Kasumi-1 (cell line): ENCODE measurements around the gene POLN.

ENCODE experiments used
- DNase-seq, 2 experiments: peaks; one replicate each; lab custom pipeline; 2025; lab: John Stamatoyannopoulos, UW

Gene POLN

DNA sequence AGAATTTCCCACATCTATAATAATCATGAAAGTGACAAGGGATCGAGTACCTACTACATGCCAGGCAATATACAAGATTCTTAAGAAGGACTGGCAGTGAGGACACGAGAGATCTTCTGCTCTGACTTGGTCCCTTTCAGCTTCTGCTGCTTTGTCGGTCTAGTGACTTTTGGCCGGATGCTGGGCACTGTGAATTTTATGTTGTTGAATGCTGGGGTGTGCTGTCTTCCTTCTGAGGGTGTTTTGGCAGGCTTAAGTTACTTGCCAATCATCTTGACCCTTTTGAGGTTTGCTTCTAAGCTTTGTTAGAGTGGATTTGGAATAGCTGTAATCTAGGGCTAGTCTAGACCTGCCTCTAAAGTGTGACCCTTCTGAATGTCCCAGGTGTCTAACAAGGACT, 159.3 kb downstream of the POLN start:
- no peak for DNase-seq

DNA sequence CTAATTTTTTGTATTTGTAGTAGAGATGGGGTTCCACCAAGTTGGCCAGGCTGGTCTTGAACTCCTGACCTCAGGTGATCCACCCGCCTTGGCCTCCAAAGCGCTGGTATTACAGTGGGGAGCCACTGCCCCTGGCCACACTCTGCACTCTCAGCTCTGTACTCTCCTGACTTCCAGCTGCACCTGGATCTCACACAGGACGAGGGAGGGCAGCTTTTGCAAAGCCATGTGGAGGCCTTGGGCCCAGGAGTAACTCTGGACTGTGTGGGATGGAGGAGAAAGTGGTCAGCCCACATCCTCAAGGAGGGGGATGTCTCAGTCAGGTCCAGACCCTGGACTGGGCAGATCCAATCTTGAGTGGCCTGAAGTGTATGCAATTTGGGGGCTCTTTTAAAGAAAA, 159.8 kb downstream of the POLN start:
- DNase-seq = no peak

GRCh38 chr4:2081540-2081939, 160.4 kb downstream of the POLN start:
- DNase-seq = no peak

DNA sequence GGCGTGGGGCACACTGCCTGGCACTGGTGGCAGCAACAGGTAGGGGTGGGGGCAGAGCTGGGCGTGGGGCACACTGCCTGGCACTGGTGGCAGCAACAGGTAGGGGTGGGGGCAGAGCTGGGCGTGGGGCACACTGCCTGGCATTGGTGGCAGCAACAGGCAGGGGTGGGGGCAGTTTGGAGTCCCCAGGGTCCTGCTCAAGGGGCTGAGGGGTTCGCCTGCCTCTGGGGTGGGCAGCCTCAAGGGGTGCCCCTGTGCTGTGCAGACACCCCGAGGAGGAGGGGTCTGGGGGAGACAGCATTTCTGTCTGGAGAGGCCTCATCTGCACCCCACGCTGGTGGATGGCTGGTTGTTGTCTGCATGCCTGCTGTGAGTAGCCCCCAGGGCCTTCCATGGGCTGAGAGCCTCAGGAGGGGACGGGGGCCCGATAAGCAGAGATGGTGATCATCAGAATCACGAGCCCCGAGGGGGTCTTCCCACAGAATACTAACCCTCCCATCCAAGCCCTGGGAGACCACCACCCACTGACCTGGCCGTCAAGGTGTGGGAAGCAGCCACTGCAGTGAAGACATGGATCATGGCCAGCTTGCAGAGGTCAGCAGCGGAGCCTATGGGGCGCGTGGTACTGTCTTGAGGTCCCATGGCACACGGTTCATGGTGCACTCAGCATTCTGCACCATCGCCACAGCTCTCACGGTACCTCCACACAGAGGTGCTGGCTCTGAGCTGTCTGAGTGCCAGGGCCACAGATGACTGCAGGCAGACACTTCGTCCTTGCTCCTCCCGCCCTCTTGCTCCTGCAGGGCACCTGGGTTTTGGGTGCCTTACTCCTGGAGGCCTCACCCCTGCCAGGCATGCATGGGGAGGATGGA, 161.3 kb downstream of the POLN start:
- no peak for DNase-seq

DNA sequence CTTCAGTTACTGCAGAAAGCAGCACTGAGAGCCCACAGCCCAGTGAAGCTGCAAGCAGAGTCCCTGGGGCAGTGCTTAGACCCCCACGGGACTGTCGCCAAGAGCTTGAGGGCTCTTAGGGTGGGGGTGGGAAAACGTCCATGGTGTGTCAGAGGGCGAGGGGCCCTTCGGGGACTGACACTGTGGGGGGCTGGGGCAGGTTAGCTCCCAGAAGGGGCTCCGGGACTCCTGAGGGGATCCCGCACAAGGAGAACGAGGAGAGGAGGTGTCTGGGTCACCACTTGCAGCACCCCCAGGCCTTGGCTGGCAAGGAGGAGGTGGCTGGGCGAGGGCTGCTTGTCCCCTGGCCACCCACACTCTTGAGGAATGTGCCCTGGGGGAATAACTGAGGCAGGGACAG, 162.0 kb downstream of the POLN start:
- no peak for DNase-seq

DNA sequence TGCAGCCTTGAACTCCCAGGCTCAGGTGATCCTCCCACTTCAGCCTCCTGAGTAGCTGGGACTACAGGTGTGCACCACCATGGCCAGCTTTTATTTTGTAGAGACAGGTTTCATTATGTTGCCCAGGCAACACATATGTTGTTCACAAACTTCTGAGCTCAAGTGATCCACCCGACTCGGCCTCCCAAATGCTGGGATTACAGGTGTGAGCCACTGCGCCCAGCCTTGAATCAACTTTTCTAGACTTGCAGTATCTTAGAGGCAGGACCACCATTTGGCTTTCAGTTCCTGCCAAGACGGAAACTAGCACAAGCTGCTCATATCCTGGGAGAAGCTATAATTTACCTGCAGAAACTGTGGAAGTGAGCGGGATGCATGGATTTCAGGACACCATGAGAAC, 162.9 kb downstream of the POLN start:
- no peak for DNase-seq

DNA sequence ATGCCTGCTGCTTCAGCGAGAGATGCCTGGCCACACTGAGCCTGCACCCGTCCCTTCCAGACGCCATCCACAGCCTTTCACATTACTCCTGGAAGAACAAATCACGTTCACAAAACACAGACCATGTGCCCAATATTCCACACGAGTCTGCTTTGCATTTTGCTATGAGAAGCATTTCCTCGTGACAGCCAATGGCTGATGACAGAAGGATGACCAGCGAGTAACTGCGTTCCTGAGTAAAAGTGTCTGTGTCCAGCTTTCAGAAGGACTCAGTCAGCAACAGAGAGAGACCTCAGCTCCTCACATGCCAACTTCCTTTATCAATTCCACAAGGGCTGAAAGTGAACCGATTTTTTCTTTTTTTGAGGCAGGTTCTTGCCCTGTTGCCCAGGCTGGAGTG, 163.3 kb downstream of the POLN start:
- DNase-seq = no peak

GRCh38 chr4:2077537-2078460, 164.1 kb downstream of the POLN start:
- DNase-seq = no peak

DNA sequence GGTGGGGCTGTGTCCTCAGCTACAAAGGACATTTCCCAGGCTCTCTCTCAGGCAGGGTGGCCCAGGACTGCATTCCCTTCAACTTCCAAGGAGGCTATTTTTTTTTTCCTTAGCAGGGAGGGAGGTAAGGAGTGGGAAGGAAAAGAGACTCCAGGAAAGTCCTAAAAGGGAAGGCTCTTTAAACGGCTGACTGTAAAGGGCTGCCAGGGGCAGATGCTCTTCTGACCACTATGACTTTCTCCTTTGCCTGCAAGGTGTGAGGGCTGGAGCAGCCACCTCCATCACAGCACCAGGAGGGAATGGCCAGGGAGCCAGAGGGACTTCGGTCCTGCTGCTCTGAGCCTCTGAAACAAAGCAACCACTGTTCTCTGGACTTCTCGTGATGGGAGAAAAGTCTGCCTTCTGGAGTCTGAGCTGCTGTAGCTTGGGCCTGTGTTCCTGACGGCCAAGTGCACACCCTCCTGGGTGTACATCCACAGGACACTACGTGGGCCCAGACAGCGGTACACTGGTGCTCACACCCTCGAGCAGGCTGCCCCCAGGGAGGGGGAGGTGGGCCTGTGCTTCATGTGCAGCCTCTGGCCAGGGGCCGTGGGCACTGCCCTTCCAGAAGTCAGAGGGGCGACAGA, 164.9 kb downstream of the POLN start:
- no peak for DNase-seq

DNA sequence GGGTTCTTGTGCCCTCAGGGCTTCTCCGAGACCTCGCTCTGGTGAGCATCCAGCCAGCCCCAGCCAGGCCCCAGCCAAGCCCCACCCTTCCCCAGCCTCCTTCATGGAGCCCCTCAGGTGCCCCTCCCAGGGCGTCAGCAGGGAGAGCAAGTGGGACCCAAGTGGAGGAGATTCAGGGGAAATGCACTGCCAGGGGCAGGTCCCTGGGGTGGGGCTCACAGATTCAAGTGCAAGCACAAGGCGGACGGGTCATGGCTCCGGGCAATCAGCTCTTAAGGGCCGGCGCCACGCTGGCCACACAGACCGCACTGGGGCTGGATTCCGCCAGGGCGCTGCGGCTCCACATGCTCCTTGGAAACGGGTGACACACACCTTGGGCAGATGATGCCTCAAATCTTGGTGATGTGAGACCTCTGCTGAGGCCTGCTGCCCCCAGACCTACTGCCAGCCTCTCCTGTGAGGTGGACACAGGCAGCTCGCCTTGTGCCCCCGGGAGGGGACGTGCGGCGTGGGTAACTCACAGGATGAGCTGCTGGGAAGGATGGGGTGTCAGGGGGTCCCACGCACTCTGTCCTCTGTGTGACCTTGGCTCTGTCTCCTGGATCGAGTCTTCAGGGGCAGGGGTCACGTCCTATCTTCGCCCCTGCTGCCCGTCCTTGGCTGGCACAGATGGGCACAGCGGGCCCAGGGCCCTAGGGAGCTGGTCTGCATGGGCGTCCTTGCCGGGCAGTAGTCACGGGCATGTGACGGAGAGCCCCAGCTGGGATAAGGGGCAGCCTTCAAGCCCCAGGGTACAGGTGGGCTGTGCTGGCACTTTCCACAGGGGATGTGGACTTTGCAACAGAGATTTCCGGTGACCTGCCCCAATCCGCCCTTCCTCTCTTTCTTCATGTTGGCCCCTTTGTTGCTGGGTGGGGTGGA, 165.7 kb downstream of the POLN start:
- no peak for DNase-seq

GRCh38 chr4:2075171-2075986, 166.5 kb downstream of the POLN start:
- no peak for DNase-seq

- no peak for DNase-seq
Observed at GRCh38 chr4:2074588-2074987, 167.3 kb downstream of the POLN start.

DNA sequence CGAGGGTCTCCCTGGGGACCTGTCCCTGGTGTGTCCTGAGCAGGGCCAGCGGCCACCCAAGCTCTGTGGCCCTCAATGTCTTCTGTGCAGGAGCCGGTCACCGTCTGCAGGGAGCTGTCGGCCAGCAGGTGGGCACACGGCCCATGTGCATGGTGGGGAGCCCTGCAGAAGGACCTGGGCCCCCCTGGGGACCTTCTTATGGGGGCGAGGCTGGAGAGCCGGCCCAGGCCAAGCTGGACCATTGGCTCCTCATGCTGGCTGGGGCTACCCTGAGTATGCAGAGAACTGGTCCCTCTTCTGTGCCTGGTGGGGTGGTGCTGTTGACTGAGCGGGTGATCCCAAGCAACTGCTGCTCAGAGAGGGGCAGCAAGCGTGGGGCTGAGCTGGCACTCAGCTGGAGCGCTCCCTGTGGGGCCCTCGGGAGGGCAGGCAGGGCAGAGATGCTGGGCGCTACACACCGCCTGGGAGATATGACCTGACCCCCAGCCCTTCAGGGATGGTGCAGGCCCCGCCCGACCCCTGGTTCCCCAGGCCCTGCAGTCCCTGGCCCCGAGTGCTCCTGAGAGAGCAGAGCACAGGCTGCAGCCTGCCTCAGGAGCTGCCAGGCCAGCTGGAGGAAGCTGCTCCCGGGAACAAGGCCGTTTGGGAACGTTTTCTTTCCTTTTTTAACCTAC, 168.0 kb downstream of the POLN start:
- no peak for DNase-seq

GRCh38 chr4:2072971-2073807, 168.7 kb downstream of the POLN start:
- DNase-seq = no peak

- DNase-seq = no peak
Observed at GRCh38 chr4:2071912-2072867, 169.7 kb downstream of the POLN start.

DNA sequence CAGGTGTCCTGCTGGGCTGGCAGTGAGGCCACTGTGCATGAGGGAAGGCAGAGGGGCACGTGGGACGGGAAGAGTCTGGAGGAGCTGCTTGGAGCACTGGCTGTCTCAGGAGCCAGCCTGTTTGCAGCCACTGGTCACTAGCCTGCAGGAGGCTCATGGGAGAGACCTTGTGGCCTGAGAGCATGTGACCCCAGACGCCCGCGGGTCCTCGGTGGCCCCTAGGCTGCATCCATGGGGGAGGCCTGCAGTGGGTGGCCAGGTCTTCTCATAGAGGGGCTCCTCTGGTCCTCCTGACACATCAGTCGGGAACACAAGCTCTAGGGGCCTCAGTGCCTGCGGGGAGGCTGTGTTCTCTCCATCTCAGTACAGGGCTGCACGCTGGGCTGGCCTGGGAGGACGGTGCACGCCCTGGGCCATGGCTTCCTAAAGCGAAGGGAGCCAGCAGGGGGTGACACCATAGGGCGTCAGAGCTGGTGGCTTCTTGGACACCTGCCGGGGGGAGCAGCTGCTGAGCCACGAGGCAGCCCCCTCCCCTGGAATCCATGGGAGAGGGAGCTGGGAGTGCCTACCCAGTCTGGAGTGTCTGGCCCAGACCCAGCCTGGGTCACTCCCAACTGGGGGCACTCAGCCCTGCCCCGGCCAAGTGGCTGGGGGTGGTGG, 170.5 kb downstream of the POLN start:
- no peak for DNase-seq
